Chondrocyte (in vitro differentiated cells): Measurements from ENCODE around the gene MYZAP. TPM values are rescaled to one million over a fixed set of nuclear protein-coding genes. Genes with fewer than 3 reads are reported as not detected.

Experiments used
- DNase-seq: peaks from one replicate; pipeline ENCODE4 v3.0.0; 2021; ENCODE audit warnings: mixed read lengths, low spot score
- H3K27ac Mint-ChIP-seq: one replicate; pipeline ENCODE4 v1.8.0; 2021; ENCODE audit warnings: mild to moderate bottlenecking, moderate library complexity, mixed read lengths; ENCODE audit not compliant: unreplicated experiment
- H3K27me3 Mint-ChIP-seq: 2 replicates; pipeline ENCODE4 v1.8.0; 2021; ENCODE audit warnings: low read depth, mixed read lengths
- H3K36me3 Mint-ChIP-seq: 2 replicates; pipeline ENCODE4 v1.8.0; 2021; ENCODE audit warnings: low read depth, mixed read lengths
- H3K4me1 Mint-ChIP-seq: 2 replicates; pipeline ENCODE4 v1.8.0; 2021; ENCODE audit warnings: low read depth, mild to moderate bottlenecking, mixed read lengths
- H3K4me3 Mint-ChIP-seq: one replicate; pipeline ENCODE4 v1.8.0; 2021; ENCODE audit warnings: mild to moderate bottlenecking, moderate library complexity, mixed read lengths; ENCODE audit not compliant: unreplicated experiment
- H3K9me3 Mint-ChIP-seq: 2 replicates; pipeline ENCODE4 v1.8.0; 2021; ENCODE audit warnings: low read depth, mixed read lengths
- total RNA-seq: library from RNA; stranded (reverse); gene quantifications from 3 replicates; pipeline ENCODE4 v1.2.1, GENCODE V29; 2021
- TF ChIP-seq, protein P1 (sequence below): fragments of 200-600 bp; sonication (generic); IDR thresholded peaks from 2 replicates; pipeline ENCODE4 v1.5.0; 2021; ENCODE audit warnings: antibody characterized with exemption, mild to moderate bottlenecking, moderate library complexity

The MYZAP gene
- total RNA-seq, 1 donor from 2014 or later = 0.17 TPM

GRCh38 chr15:57599296-57599810 is 7.6 kb downstream of the MYZAP start:
- Mint-ChIP-seq H3K27ac (no peak overlapping the region), H3K4me1 (peaks cover 13% of the 10 kb centered on the region), H3K9me3 (no peaks in the 10 kb centered on the region), H3K4me3 (no peak overlapping the region), H3K27me3 (peaks cover 23% of the 10 kb centered on the region), H3K36me3 (no peaks in the 10 kb centered on the region)
- TF ChIP-seq, protein P1, sequence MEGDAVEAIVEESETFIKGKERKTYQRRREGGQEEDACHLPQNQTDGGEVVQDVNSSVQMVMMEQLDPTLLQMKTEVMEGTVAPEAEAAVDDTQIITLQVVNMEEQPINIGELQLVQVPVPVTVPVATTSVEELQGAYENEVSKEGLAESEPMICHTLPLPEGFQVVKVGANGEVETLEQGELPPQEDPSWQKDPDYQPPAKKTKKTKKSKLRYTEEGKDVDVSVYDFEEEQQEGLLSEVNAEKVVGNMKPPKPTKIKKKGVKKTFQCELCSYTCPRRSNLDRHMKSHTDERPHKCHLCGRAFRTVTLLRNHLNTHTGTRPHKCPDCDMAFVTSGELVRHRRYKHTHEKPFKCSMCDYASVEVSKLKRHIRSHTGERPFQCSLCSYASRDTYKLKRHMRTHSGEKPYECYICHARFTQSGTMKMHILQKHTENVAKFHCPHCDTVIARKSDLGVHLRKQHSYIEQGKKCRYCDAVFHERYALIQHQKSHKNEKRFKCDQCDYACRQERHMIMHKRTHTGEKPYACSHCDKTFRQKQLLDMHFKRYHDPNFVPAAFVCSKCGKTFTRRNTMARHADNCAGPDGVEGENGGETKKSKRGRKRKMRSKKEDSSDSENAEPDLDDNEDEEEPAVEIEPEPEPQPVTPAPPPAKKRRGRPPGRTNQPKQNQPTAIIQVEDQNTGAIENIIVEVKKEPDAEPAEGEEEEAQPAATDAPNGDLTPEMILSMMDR = no peak
- DNase-seq = no peak

- Mint-ChIP-seq H3K4me1 (peaks cover 7% of the 10 kb centered on the region), H3K4me3 (no peak overlapping the region), H3K36me3 (no peaks in the 10 kb centered on the region), H3K9me3 (no peaks in the 10 kb centered on the region), H3K27ac (no peak overlapping the region), H3K27me3 (peaks cover 30% of the 10 kb centered on the region)
- DNase-seq = no peak
- TF ChIP-seq, protein P1 = no peak
Measured at GRCh38 chr15:57600197-57600596, 8.5 kb downstream of the MYZAP start.

DNA sequence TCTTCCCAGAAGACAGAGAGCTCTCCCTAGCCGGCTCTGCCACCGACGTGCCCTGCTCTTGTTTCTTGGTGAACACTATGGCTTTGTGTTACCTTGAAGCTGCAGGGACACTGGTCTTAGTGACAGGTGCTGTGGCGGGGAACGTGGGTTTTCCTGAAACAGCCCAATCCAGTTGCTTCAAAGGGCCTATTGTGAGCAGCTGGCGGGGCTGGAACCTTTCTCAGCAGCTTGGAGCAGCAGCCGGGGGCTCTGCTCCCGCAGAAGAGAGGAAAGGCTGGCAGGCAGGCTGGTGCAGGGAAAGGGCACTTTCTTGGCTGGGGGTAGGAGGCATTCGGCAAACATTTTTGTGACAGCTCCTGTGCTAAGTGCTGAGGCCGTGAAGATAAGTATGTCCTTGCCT is 12.8 kb downstream of the MYZAP start:
- DNase-seq = no peak
- Mint-ChIP-seq H3K27ac (no peak overlapping the region), H3K36me3 (no peaks in the 10 kb centered on the region), H3K27me3 (peaks cover 24% of the 10 kb centered on the region), H3K4me1 (no peaks in the 10 kb centered on the region), H3K4me3 (no peak overlapping the region), H3K9me3 (no peaks in the 10 kb centered on the region)
- TF ChIP-seq, protein P1 = no peak

DNA sequence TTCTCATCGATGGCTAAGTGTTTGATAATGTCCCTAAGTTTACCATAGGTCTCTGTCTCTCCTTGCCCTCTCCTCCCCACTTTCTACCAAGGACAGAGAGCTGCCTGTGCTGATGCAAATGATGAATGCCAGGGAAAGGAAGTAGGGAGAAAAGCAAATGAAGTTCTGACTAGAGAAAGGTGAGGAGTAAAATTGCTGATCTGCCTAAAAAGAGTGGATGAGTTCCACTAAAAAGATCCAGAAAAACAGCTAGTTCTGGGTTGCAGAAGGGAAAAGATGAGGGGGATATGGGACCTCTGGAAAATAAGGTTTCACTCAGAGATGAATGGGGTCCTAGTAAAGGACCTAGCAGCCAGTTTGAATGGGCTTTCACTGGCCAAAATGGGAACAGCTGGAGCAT is 13.8 kb downstream of the MYZAP start:
- TF ChIP-seq, protein P1 = no peak
- H3K27me3 Mint-ChIP-seq = peaks cover 23% of the 10 kb centered on the region
- no peak for DNase-seq
- no peak overlapping the region for H3K27ac Mint-ChIP-seq
- no peak overlapping the region for H3K4me3 Mint-ChIP-seq
- H3K36me3 Mint-ChIP-seq = no peaks in the 10 kb centered on the region
- H3K4me1 Mint-ChIP-seq = peaks cover 4% of the 10 kb centered on the region
- no peaks in the 10 kb centered on the region for H3K9me3 Mint-ChIP-seq

GRCh38 chr15:57606048-57606447 is 14.3 kb downstream of the MYZAP start:
- H3K9me3 Mint-ChIP-seq = no peaks in the 10 kb centered on the region

More at GRCh38 chr15:57606048-57606447, 14.3 kb downstream of the MYZAP start:
- Mint-ChIP-seq H3K27me3 (peaks cover 22% of the 10 kb centered on the region), H3K4me1 (peaks cover 4% of the 10 kb centered on the region), H3K4me3 (no peak overlapping the region), H3K36me3 (no peaks in the 10 kb centered on the region), H3K27ac (no peak overlapping the region)
- DNase-seq = no peak
- TF ChIP-seq, protein P1 = no peak
